ENCODE results near the gene CYGB. TPM values are rescaled to one million over a fixed set of nuclear protein-coding genes. Genes with fewer than 3 reads are reported as not detected.

Gene CYGB
- total and polyA plus RNA-seq, 10 of the 15 experiments (the other 5 are each of a cell fraction or from before 2014, with no cell fraction given): 0.34 TPM; not detected in 9

DNA sequence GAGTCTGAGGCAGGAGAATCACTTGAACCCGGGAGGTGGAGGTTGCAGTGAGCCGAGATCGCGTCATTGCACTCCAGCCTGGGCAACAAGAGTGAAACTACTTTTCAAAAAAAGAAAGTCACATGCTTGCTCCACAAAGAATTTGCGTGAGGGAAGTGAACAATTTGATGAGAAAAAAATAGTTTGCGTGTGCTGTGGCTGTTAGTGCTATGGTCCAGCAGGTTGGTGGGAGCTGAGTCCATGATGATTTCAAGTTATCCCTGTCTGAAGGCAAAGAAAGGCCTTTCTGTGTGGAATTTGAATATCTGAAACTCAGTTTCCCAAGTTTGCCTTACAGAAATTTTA is 23.3 kb upstream of the CYGB start (continued):
- TF ChIP-seq, protein P1, sequence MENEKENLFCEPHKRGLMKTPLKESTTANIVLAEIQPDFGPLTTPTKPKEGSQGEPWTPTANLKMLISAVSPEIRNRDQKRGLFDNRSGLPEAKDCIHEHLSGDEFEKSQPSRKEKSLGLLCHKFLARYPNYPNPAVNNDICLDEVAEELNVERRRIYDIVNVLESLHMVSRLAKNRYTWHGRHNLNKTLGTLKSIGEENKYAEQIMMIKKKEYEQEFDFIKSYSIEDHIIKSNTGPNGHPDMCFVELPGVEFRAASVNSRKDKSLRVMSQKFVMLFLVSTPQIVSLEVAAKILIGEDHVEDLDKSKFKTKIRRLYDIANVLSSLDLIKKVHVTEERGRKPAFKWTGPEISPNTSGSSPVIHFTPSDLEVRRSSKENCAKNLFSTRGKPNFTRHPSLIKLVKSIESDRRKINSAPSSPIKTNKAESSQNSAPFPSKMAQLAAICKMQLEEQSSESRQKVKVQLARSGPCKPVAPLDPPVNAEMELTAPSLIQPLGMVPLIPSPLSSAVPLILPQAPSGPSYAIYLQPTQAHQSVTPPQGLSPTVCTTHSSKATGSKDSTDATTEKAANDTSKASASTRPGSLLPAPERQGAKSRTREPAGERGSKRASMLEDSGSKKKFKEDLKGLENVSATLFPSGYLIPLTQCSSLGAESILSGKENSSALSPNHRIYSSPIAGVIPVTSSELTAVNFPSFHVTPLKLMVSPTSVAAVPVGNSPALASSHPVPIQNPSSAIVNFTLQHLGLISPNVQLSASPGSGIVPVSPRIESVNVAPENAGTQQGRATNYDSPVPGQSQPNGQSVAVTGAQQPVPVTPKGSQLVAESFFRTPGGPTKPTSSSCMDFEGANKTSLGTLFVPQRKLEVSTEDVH (IDR thresholded peaks at IDR 0.05; ENCODE audit: low read depth, partially characterized antibody): no peak
- TF ChIP-seq DPF2 (IDR thresholded peaks at IDR 0.05) (0 out of 2 replicates have a peak, but pooled peaks have one; percentile 37), JUND (IDR thresholded peaks at IDR 0.05; ENCODE audit: low read depth, low read length) (no peak), ZNF622 (IDR thresholded peaks at IDR 0.05) (no peak), STAT1 (conservative IDR thresholded peaks at IDR 0.05) (no peak), BRCA1 (IDR thresholded peaks at IDR 0.05; ENCODE audit: low read depth, low read length) (no peak), ATF7 (IDR thresholded peaks at IDR 0.05; ENCODE audit: low read depth) (peak; percentile 25; the same call in 1 of the 2 replicates), IKZF1 (conservative IDR thresholded peaks at IDR 0.05) (peak; percentile 37; the same call in 1 of the 2 replicates), POLR2AphosphoS2 (IDR thresholded peaks at IDR 0.05; ENCODE audit: low read depth, low read length) (no peak), HDAC6 (IDR thresholded peaks at IDR 0.05; ENCODE audit: unreplicated experiment) (no peak), RELA (IDR thresholded peaks at IDR 0.05; ENCODE audit: borderline replicate concordance, partially characterized antibody) (no peak), FOXM1 (IDR thresholded peaks at IDR 0.05; ENCODE audit: low read depth, low read length) (no peak), NR2C2 (IDR thresholded peaks at IDR 0.05; ENCODE audit: borderline replicate concordance, control insufficient read depth, insufficient read length, low read depth) (no peak), RFX5 (IDR thresholded peaks at IDR 0.05; ENCODE audit: low read depth, low read length) (no peak)
- TF ChIP-seq, protein P2, sequence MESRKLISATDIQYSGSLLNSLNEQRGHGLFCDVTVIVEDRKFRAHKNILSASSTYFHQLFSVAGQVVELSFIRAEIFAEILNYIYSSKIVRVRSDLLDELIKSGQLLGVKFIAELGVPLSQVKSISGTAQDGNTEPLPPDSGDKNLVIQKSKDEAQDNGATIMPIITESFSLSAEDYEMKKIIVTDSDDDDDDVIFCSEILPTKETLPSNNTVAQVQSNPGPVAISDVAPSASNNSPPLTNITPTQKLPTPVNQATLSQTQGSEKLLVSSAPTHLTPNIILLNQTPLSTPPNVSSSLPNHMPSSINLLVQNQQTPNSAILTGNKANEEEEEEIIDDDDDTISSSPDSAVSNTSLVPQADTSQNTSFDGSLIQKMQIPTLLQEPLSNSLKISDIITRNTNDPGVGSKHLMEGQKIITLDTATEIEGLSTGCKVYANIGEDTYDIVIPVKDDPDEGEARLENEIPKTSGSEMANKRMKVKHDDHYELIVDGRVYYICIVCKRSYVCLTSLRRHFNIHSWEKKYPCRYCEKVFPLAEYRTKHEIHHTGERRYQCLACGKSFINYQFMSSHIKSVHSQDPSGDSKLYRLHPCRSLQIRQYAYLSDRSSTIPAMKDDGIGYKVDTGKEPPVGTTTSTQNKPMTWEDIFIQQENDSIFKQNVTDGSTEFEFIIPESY (IDR thresholded peaks at IDR 0.05): no peak
- TF ChIP-seq, protein P3, sequence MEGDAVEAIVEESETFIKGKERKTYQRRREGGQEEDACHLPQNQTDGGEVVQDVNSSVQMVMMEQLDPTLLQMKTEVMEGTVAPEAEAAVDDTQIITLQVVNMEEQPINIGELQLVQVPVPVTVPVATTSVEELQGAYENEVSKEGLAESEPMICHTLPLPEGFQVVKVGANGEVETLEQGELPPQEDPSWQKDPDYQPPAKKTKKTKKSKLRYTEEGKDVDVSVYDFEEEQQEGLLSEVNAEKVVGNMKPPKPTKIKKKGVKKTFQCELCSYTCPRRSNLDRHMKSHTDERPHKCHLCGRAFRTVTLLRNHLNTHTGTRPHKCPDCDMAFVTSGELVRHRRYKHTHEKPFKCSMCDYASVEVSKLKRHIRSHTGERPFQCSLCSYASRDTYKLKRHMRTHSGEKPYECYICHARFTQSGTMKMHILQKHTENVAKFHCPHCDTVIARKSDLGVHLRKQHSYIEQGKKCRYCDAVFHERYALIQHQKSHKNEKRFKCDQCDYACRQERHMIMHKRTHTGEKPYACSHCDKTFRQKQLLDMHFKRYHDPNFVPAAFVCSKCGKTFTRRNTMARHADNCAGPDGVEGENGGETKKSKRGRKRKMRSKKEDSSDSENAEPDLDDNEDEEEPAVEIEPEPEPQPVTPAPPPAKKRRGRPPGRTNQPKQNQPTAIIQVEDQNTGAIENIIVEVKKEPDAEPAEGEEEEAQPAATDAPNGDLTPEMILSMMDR (IDR thresholded peaks at IDR 0.05 in 2 of 3, conservative IDR thresholded peaks at IDR 0.05 in 1 of 3; ENCODE audit: control insufficient read depth in 2 of 3, extremely low read depth in 1 of 3, insufficient read depth in 1 of 3, low read depth in 3 of 3, low read length in 3 of 3): no peak
- TF ChIP-seq, protein P4, sequence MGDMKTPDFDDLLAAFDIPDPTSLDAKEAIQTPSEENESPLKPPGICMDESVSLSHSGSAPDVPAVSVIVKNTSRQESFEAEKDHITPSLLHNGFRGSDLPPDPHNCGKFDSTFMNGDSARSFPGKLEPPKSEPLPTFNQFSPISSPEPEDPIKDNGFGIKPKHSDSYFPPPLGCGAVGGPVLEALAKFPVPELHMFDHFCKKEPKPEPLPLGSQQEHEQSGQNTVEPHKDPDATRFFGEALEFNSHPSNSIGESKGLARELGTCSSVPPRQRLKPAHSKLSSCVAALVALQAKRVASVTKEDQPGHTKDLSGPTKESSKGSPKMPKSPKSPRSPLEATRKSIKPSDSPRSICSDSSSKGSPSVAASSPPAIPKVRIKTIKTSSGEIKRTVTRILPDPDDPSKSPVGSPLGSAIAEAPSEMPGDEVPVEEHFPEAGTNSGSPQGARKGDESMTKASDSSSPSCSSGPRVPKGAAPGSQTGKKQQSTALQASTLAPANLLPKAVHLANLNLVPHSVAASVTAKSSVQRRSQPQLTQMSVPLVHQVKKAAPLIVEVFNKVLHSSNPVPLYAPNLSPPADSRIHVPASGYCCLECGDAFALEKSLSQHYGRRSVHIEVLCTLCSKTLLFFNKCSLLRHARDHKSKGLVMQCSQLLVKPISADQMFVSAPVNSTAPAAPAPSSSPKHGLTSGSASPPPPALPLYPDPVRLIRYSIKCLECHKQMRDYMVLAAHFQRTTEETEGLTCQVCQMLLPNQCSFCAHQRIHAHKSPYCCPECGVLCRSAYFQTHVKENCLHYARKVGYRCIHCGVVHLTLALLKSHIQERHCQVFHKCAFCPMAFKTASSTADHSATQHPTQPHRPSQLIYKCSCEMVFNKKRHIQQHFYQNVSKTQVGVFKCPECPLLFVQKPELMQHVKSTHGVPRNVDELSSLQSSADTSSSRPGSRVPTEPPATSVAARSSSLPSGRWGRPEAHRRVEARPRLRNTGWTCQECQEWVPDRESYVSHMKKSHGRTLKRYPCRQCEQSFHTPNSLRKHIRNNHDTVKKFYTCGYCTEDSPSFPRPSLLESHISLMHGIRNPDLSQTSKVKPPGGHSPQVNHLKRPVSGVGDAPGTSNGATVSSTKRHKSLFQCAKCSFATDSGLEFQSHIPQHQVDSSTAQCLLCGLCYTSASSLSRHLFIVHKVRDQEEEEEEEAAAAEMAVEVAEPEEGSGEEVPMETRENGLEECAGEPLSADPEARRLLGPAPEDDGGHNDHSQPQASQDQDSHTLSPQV (IDR thresholded peaks at IDR 0.05): no peak
- TF ChIP-seq, protein P5, sequence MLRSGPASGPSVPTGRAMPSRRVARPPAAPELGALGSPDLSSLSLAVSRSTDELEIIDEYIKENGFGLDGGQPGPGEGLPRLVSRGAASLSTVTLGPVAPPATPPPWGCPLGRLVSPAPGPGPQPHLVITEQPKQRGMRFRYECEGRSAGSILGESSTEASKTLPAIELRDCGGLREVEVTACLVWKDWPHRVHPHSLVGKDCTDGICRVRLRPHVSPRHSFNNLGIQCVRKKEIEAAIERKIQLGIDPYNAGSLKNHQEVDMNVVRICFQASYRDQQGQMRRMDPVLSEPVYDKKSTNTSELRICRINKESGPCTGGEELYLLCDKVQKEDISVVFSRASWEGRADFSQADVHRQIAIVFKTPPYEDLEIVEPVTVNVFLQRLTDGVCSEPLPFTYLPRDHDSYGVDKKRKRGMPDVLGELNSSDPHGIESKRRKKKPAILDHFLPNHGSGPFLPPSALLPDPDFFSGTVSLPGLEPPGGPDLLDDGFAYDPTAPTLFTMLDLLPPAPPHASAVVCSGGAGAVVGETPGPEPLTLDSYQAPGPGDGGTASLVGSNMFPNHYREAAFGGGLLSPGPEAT (IDR thresholded peaks at IDR 0.05; ENCODE audit: low read depth): peak; percentile 47
